ENCODE measurements around the gene ERICH6B. TPM values are rescaled to one million over a fixed set of nuclear protein-coding genes. Genes with fewer than 3 reads are reported as not detected.

The ERICH6B gene
- total and polyA plus RNA-seq, 4 donors = not detected

- no peak overlapping the region for H3K27ac ChIP-seq (ENCODE audit: low read depth in 1 of 2, low read length in 1 of 2)
- H3K4me1 ChIP-seq (ENCODE audit: control insufficient read depth in 5 of 5, insufficient read depth in 5 of 5, low read length in 5 of 5) = peaks cover 0 to 10% (median 0%) of the 10 kb centered on the region in 5 donors
- H3K27me3 ChIP-seq (ENCODE audit: control insufficient read depth in 3 of 3, insufficient read depth in 3 of 3, low read length in 2 of 3) = no peaks in the 10 kb centered on the region
- no peak overlapping the region for H3K4me3 ChIP-seq
- H3K9ac ChIP-seq (ENCODE audit: insufficient read depth in 1 of 2, low read length in 2 of 2) = no peak overlapping the region
- peaks cover 29 to 41% (median 35%) of the 10 kb centered on the region in 4 donors for H3K36me3 ChIP-seq (ENCODE audit: control insufficient read depth in 4 of 4, insufficient read depth in 4 of 4, low read length in 4 of 4)
- no peak for ATAC-seq (ENCODE audit: insufficient read depth, low FRiP score)
- WGBS, 2 donors = 57 to 81% methylated on average over 7 of the region's 7 CpGs
- no peak for TF ChIP-seq CTCF (IDR thresholded peaks at IDR 0.05; ENCODE audit: control extremely low read depth, extremely low read depth)
- no peaks in the 10 kb centered on the region for H3K9me3 ChIP-seq (ENCODE audit: control insufficient read depth in 4 of 4, insufficient read depth in 3 of 4, low read length in 3 of 4)
- no peak for DNase-seq
These were observed 106.8 kb downstream of the ERICH6B start for GRCh38 chr13:45508776-45509175.

GRCh38 chr13:45506811-45507210, 108.7 kb downstream of the ERICH6B start:
- Histone ChIP-seq H3K27me3 (ENCODE audit: control insufficient read depth in 3 of 3, insufficient read depth in 3 of 3, low read length in 2 of 3) (no peaks in the 10 kb centered on the region), H3K36me3 (ENCODE audit: control insufficient read depth in 4 of 4, insufficient read depth in 4 of 4, low read length in 4 of 4) (peaks cover 29 to 44% (median 35%) of the 10 kb centered on the region in 4 donors), H3K4me1 (ENCODE audit: control insufficient read depth in 5 of 5, insufficient read depth in 5 of 5, low read length in 5 of 5) (peaks cover 0 to 2% (median 0%) of the 10 kb centered on the region in 5 donors), H3K9me3 (ENCODE audit: control insufficient read depth in 4 of 4, insufficient read depth in 3 of 4, low read length in 3 of 4) (no peaks in the 10 kb centered on the region), H3K27ac (ENCODE audit: low read depth in 1 of 2, low read length in 1 of 2) (no peak overlapping the region), H3K4me3 (no peak overlapping the region), H3K9ac (ENCODE audit: insufficient read depth in 1 of 2, low read length in 2 of 2) (no peak overlapping the region)
- DNase-seq (no peak), ATAC-seq (ENCODE audit: insufficient read depth, low FRiP score) (no peak)
- 78 to 86% methylated on average over 6 of the region's 6 CpGs for WGBS, 2 donors
- TF ChIP-seq CTCF (IDR thresholded peaks at IDR 0.05; ENCODE audit: control extremely low read depth, extremely low read depth) = no peak

GRCh38 chr13:45503658-45504057, 111.9 kb downstream of the ERICH6B start:
- no peak overlapping the region for H3K4me3 ChIP-seq
- H3K36me3 ChIP-seq (ENCODE audit: control insufficient read depth in 4 of 4, insufficient read depth in 4 of 4, low read length in 4 of 4) = peaks cover 21 to 47% (median 30%) of the 10 kb centered on the region in 4 donors
- ATAC-seq (ENCODE audit: insufficient read depth, low FRiP score) (no peak), DNase-seq (no peak)
- H3K9me3 ChIP-seq (ENCODE audit: control insufficient read depth in 4 of 4, insufficient read depth in 3 of 4, low read length in 3 of 4) = no peaks in the 10 kb centered on the region
- H3K4me1 ChIP-seq (ENCODE audit: control insufficient read depth in 5 of 5, insufficient read depth in 5 of 5, low read length in 5 of 5) = no peaks in the 10 kb centered on the region
- H3K27me3 ChIP-seq (ENCODE audit: control insufficient read depth in 3 of 3, insufficient read depth in 3 of 3, low read length in 2 of 3) = no peaks in the 10 kb centered on the region
- no peak overlapping the region for H3K9ac ChIP-seq (ENCODE audit: insufficient read depth in 1 of 2, low read length in 2 of 2)
- no peak overlapping the region for H3K27ac ChIP-seq (ENCODE audit: low read depth in 1 of 2, low read length in 1 of 2)
- TF ChIP-seq CTCF (IDR thresholded peaks at IDR 0.05; ENCODE audit: control extremely low read depth, extremely low read depth) = no peak

GRCh38 chr13:45501175-45501526, 114.4 kb downstream of the ERICH6B start:
- Histone ChIP-seq H3K27me3 (ENCODE audit: control insufficient read depth in 3 of 3, insufficient read depth in 3 of 3, low read length in 2 of 3) (no peaks in the 10 kb centered on the region), H3K9me3 (ENCODE audit: control insufficient read depth in 4 of 4, insufficient read depth in 3 of 4, low read length in 3 of 4) (no peaks in the 10 kb centered on the region), H3K4me1 (ENCODE audit: control insufficient read depth in 5 of 5, insufficient read depth in 5 of 5, low read length in 5 of 5) (no peaks in the 10 kb centered on the region), H3K36me3 (ENCODE audit: control insufficient read depth in 4 of 4, insufficient read depth in 4 of 4, low read length in 4 of 4) (peaks cover 18 to 52% (median 30%) of the 10 kb centered on the region in 4 donors), H3K27ac (ENCODE audit: low read depth in 1 of 2, low read length in 1 of 2) (no peak overlapping the region), H3K9ac (ENCODE audit: insufficient read depth in 1 of 2, low read length in 2 of 2) (no peak overlapping the region), H3K4me3 (no peak overlapping the region)
- WGBS, 2 donors = 34 to 95% methylated on average over 1 of the region's 1 CpG
- no peak for ATAC-seq (ENCODE audit: insufficient read depth, low FRiP score)
- no peak for TF ChIP-seq CTCF (IDR thresholded peaks at IDR 0.05; ENCODE audit: control extremely low read depth, extremely low read depth)
- DNase-seq = no peak

Data from lung (tissue), 12 donors.